Peyer's patch (tissue), 4 donors: ENCODE results near the gene CLDN16. TPM values are rescaled to one million over a fixed set of nuclear protein-coding genes. Genes with fewer than 3 reads are reported as not detected.

ENCODE experiments used
- DNase-seq, 3 donors: peaks; one replicate each; pipeline ENCODE4 v3.0.0-alpha.2; 2017 to 2019
- H3K27ac ChIP-seq, 4 donors: fragments of 200-600 bp; sonication (generic); one replicate each; pipeline ENCODE4 v1.5.1; 2016 to 2019
- H3K27me3 ChIP-seq, 2 donors: fragments of 200-600 bp; sonication (generic); one replicate each; pipeline ENCODE4 v1.5.1; 2019
- H3K36me3 ChIP-seq, 3 donors: fragments of 200-600 bp; sonication (generic); one replicate each; pipeline ENCODE4 v1.5.1; 2016 to 2019
- H3K4me1 ChIP-seq, 4 donors: fragments of 200-600 bp; sonication (generic); one replicate each; pipeline ENCODE4 v1.5.1; 2016 to 2019
- H3K4me3 ChIP-seq, 4 donors: fragments of 200-600 bp; sonication (generic); 1 replicate in 3 of 4; 2 replicates in 1 of 4; pipeline ENCODE4 v1.5.1; 2016 to 2019; ENCODE audit warnings: mild to moderate bottlenecking in 1 of 4
- H3K9me3 ChIP-seq, 4 donors: fragments of 200-600 bp; sonication (generic); one replicate each; pipeline ENCODE4 v1.5.1; 2016 to 2019; ENCODE audit warnings: mild to moderate bottlenecking in 1 of 4
- POLR2A ChIP-seq, 2 donors: fragments of 450-650 bp; IDR thresholded peaks; one replicate each; pipeline ENCODE4 v1.5.1; 2017; ENCODE audit warnings: antibody characterized with exemption in 2 of 2, mild to moderate bottlenecking in 2 of 2, moderate library complexity in 2 of 2
- total RNA-seq, 4 donors: library from RNA; depleted of rRNA; stranded (reverse); fragments of >200 nt; gene quantifications; one replicate each; pipeline ENCODE4 v1.1.0, GENCODE V29; 2016
- TF ChIP-seq, protein P1 (sequence below), 6 experiments: fragments of 450-650 bp in 4 of 6; fragments of 200-600 bp in 2 of 6; sonication (generic) in 1 of 6; IDR thresholded peaks; one replicate each; pipeline ENCODE4 v1.5.1; 2017 to 2019; ENCODE audit warnings: antibody characterized with exemption in 6 of 6, mild to moderate bottlenecking in 3 of 6, moderate library complexity in 1 of 6

The CLDN16 gene
- total RNA-seq, 4 donors from 2014 or later = not detected

GRCh38 chr3:190443257-190443656, 55.3 kb downstream of the CLDN16 start:
- Histone ChIP-seq H3K9me3 (no peaks in the 10 kb centered on the region), H3K27me3 (no peaks in the 10 kb centered on the region), H3K4me3 (no peak overlapping the region), H3K4me1 (peaks cover 0 to 9% (median 0%) of the 10 kb centered on the region in 4 donors), H3K27ac (no peak overlapping the region), H3K36me3 (no peaks in the 10 kb centered on the region)
- TF ChIP-seq POLR2A (IDR thresholded peaks at IDR 0.05) = no peak
- TF ChIP-seq, protein P1, sequence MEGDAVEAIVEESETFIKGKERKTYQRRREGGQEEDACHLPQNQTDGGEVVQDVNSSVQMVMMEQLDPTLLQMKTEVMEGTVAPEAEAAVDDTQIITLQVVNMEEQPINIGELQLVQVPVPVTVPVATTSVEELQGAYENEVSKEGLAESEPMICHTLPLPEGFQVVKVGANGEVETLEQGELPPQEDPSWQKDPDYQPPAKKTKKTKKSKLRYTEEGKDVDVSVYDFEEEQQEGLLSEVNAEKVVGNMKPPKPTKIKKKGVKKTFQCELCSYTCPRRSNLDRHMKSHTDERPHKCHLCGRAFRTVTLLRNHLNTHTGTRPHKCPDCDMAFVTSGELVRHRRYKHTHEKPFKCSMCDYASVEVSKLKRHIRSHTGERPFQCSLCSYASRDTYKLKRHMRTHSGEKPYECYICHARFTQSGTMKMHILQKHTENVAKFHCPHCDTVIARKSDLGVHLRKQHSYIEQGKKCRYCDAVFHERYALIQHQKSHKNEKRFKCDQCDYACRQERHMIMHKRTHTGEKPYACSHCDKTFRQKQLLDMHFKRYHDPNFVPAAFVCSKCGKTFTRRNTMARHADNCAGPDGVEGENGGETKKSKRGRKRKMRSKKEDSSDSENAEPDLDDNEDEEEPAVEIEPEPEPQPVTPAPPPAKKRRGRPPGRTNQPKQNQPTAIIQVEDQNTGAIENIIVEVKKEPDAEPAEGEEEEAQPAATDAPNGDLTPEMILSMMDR (IDR thresholded peaks at IDR 0.05) = no peak
- no peak for DNase-seq

- no peak overlapping the region for H3K27ac ChIP-seq
- no peak overlapping the region for H3K4me3 ChIP-seq
- H3K27me3 ChIP-seq = no peaks in the 10 kb centered on the region
- peaks cover 0 to 9% (median 0%) of the 10 kb centered on the region in 4 donors for H3K4me1 ChIP-seq
- no peaks in the 10 kb centered on the region for H3K9me3 ChIP-seq
- no peaks in the 10 kb centered on the region for H3K36me3 ChIP-seq
- DNase-seq = no peak
- TF ChIP-seq, protein P1 (IDR thresholded peaks at IDR 0.05) = no peak
- TF ChIP-seq POLR2A (IDR thresholded peaks at IDR 0.05) = no peak
These were observed 56.0 kb downstream of the CLDN16 start for GRCh38 chr3:190444006-190444405.

DNA sequence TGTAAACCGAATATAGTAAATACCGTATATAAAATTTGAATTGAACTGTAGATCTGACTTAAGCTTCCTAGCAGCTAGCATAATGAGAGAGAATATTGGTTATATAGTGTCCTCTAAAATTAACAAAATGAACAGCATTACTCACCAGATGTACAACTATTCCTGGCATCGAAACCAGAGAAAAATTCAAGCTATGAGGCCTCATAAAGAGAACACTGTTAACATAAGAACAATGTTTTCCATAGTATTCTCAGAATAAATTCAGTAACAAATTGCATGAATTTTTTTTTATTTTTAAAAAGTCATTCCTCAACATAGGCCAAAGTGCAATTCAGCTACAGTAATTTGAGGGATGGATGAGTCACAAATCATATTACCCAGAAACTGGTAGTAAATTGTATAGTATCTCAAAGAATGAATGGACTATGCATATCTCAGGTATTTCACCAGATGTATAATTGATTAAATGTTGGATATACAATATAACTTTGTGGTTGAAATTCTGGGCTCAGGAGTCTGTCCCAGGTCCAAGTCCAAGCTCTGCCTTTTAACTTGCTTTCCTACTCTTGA, 56.7 kb downstream of the CLDN16 start:
- Histone ChIP-seq H3K9me3 (no peaks in the 10 kb centered on the region), H3K27me3 (no peaks in the 10 kb centered on the region), H3K4me1 (peaks cover 0 to 9% (median 0%) of the 10 kb centered on the region in 4 donors), H3K27ac (no peak overlapping the region), H3K4me3 (no peak overlapping the region), H3K36me3 (no peaks in the 10 kb centered on the region)
- TF ChIP-seq, protein P1 (IDR thresholded peaks at IDR 0.05) = no peak
- no peak for TF ChIP-seq POLR2A (IDR thresholded peaks at IDR 0.05)
- no peak for DNase-seq

- H3K9me3 ChIP-seq = no peaks in the 10 kb centered on the region
- TF ChIP-seq POLR2A (IDR thresholded peaks at IDR 0.05) = no peak
- TF ChIP-seq, protein P1 (IDR thresholded peaks at IDR 0.05) = no peak
- no peak for DNase-seq
- H3K27me3 ChIP-seq = no peaks in the 10 kb centered on the region
- no peak overlapping the region for H3K4me3 ChIP-seq
- no peaks in the 10 kb centered on the region for H3K36me3 ChIP-seq
- no peak overlapping the region for H3K27ac ChIP-seq
- H3K4me1 ChIP-seq = peaks cover 0 to 9% (median 0%) of the 10 kb centered on the region in 4 donors
These were observed 58.8 kb downstream of the CLDN16 start for GRCh38 chr3:190446573-190447279.

DNA sequence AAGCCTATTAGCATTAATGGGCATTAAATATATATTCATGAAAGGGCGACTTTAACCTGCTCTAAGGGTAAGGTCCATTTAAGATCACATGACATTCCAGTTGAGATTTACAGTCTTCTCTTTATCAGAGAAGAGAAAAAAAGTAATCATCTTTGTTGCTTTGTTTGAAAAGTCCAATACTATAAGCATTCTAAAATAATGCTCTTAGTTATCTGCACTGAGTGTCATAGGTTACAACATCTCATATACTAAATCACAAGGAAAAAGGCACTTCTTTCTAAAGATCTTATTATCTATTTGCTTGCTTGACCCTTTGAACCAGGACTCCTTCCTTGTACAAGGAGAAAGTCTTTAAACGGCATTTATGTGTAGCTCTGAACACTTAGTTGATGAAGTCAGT, 60.3 kb downstream of the CLDN16 start:
- H3K27ac ChIP-seq = no peak overlapping the region
- H3K9me3 ChIP-seq = no peaks in the 10 kb centered on the region
- no peaks in the 10 kb centered on the region for H3K27me3 ChIP-seq
- peaks cover 0 to 9% (median 0%) of the 10 kb centered on the region in 4 donors for H3K4me1 ChIP-seq
- H3K4me3 ChIP-seq = no peak overlapping the region
- H3K36me3 ChIP-seq = no peaks in the 10 kb centered on the region
- DNase-seq = no peak
- TF ChIP-seq, protein P1 (IDR thresholded peaks at IDR 0.05) = no peak
- no peak for TF ChIP-seq POLR2A (IDR thresholded peaks at IDR 0.05)
